H1 (cell line): ENCODE results near the gene MYL9. TPM values are rescaled to one million over a fixed set of nuclear protein-coding genes. Genes with fewer than 3 reads are reported as not detected.

Experiments
- CHD7 ChIP-seq: fragments of 300-600 bp; sonication (generic); IDR thresholded peaks from 2 replicates; pipeline ENCODE4 v1.7.1; 2012; ENCODE audit warnings: low read length, moderate library complexity, mild to moderate bottlenecking, inconsistent platforms; ENCODE audit not compliant: insufficient replicate concordance
- polyA plus RNA-seq, 7 experiments: library from polyadenylated mRNA; depleted of rRNA in 3 of 7; stranded (reverse) in 5 of 7; unstranded in 2 of 7; fragments of >200 nt in 5 of 7; fragments of 200-250 nt in 2 of 7; gene quantifications; 1 replicate in 5 of 7; 2 replicates in 1 of 7; 4 replicates in 1 of 7; pipeline versions ENCODE4 v1.2.1 to v1.2.3, GENCODE V29; 2011 to 2013; ENCODE audit warnings: missing spikeins in 2 of 7, mixed read lengths in 2 of 7
- total RNA-seq: library from RNA; stranded (reverse); fragmentation: NEBNext Ultra II Directional; extraction: Animal tissue kit (Norgen Biotek cat#: 25700); gene quantifications from 2 replicates; pipeline ENCODE4 v1.2.1, GENCODE V29; 2021

Gene MYL9
- total and polyA plus RNA-seq, 2 of the 8 experiments (the other 6 are each of a cell fraction or from before 2014, with no cell fraction given) = 26.8 to 193 TPM

GRCh38 chr20:36499723-36500501 is 41.4 kb upstream of the MYL9 start (continued):
- TF ChIP-seq CHD7 = no peak
